HepG2 (cell line): ENCODE measurements around the gene UBE4A. TPM values are rescaled to one million over a fixed set of nuclear protein-coding genes. Genes with fewer than 3 reads are reported as not detected.

Experiments
- ATAD3A ChIP-seq: sonication (generic); formaldehyde crosslinking; IDR thresholded peaks from 2 replicates; pipeline ENCODE4 v1.4.0; 2020; ENCODE audit warnings: missing genetic modification reagents
- BORCS8-MEF2B ChIP-seq: sonication (generic); formaldehyde crosslinking; IDR thresholded peaks from 2 replicates; pipeline ENCODE4 v1.8.0; 2022; ENCODE audit warnings: mild to moderate bottlenecking, missing genetic modification reagents
- BRCA1 ChIP-seq: sonication (generic); formaldehyde crosslinking; IDR thresholded peaks from 2 replicates; pipeline ENCODE4 v1.4.0; 2020; ENCODE audit warnings: missing genetic modification reagents
- DMAP1 ChIP-seq: IDR thresholded peaks from 2 replicates; pipeline ENCODE4 v1.6.1; 2016
- ETS1 ChIP-seq: sonication (generic); formaldehyde crosslinking; IDR thresholded peaks from 2 replicates; pipeline ENCODE4 v1.4.0; 2020; ENCODE audit warnings: missing genetic modification reagents
- FOXK2 ChIP-seq: fragments of 450-650 bp; IDR thresholded peaks from 2 replicates; pipeline ENCODE4 v1.6.1; 2016
- HDAC6 ChIP-seq: fragments of 200-600 bp; sonication (generic); IDR thresholded peaks from 2 replicates; pipeline ENCODE4 v1.7.0; 2017; ENCODE audit warnings: mild to moderate bottlenecking, antibody characterized with exemption, low read length, low read depth
- JARID2 ChIP-seq: sonication (generic); formaldehyde crosslinking; IDR thresholded peaks from 2 replicates; pipeline ENCODE4 v1.8.1; 2023; ENCODE audit warnings: missing genetic modification reagents, inconsistent platforms; ENCODE audit not compliant: insufficient replicate concordance
- KDM3A ChIP-seq: IDR thresholded peaks from 2 replicates; pipeline ENCODE4 v1.6.1; 2018; ENCODE audit warnings: low read depth, missing compliant biosample characterization
- NONO ChIP-seq, 2 experiments: fragments of 450-650 bp in 1 of 2; sonication (generic) in 1 of 2; formaldehyde crosslinking in 1 of 2; IDR thresholded peaks in 1 of 2; conservative IDR thresholded peaks in 1 of 2; 2 replicates each; pipeline versions ENCODE4 v1.6.1 to v1.8.0; 2017 to 2022; ENCODE audit warnings: mild to moderate bottlenecking in 1 of 2, missing genetic modification reagents in 1 of 2, moderate library complexity in 1 of 2
- NR2F1 ChIP-seq, 2 experiments: fragments of 450-650 bp in 1 of 2; formaldehyde crosslinking in 1 of 2; IDR thresholded peaks; 2 replicates each; pipeline versions ENCODE4 v1.5.0 to v1.6.1; 2016 to 2020; ENCODE audit warnings: mild to moderate bottlenecking in 1 of 2, missing compliant biosample characterization in 1 of 2, missing genetic modification reagents in 1 of 2, moderate library complexity in 1 of 2
- SAFB2 ChIP-seq: sonication (generic); formaldehyde crosslinking; IDR thresholded peaks from 2 replicates; pipeline ENCODE4 v1.5.1; 2020; ENCODE audit warnings: missing genetic modification reagents, low read depth, mild to moderate bottlenecking, borderline replicate concordance
- SATB2 ChIP-seq: sonication (generic); formaldehyde crosslinking; IDR thresholded peaks from 2 replicates; pipeline ENCODE4 v1.5.0; 2020; ENCODE audit warnings: missing genetic modification reagents
- USF2 ChIP-seq, 2 experiments: sonication (generic) in 1 of 2; formaldehyde crosslinking in 1 of 2; IDR thresholded peaks; 2 replicates each; pipeline versions ENCODE4 v1.5.1 to v1.6.1; 2011 to 2020; ENCODE audit warnings: borderline replicate concordance in 1 of 2, low read depth in 1 of 2, low read length in 1 of 2, mild to moderate bottlenecking in 1 of 2, missing genetic modification reagents in 1 of 2, moderate library complexity in 1 of 2
- ZFP41 ChIP-seq: sonication (generic); formaldehyde crosslinking; IDR thresholded peaks from 2 replicates; pipeline ENCODE4 v1.4.0; 2020; ENCODE audit warnings: mild to moderate bottlenecking, missing genetic modification reagents, borderline replicate concordance
- ZMYM2 ChIP-seq: sonication (generic); formaldehyde crosslinking; IDR thresholded peaks from 2 replicates; pipeline ENCODE4 v1.8.0; 2022; ENCODE audit warnings: mild to moderate bottlenecking, missing genetic modification reagents
- ZNF296 ChIP-seq: sonication (generic); formaldehyde crosslinking; conservative IDR thresholded peaks from 2 replicates; pipeline ENCODE4 v1.5.0; 2020; ENCODE audit warnings: mild to moderate bottlenecking, missing genetic modification reagents
- ZNF513 ChIP-seq: sonication (generic); formaldehyde crosslinking; conservative IDR thresholded peaks from 2 replicates; pipeline ENCODE4 v1.5.0; 2020; ENCODE audit warnings: missing genetic modification reagents
- ZNF672 ChIP-seq: sonication (generic); formaldehyde crosslinking; IDR thresholded peaks from 2 replicates; pipeline ENCODE4 v1.8.1; 2022; ENCODE audit warnings: missing genetic modification reagents
- polyA plus RNA-seq, 8 experiments: library from polyadenylated mRNA; depleted of rRNA in 3 of 8; stranded (reverse) in 7 of 8; unstranded in 1 of 8; fragments of >200 nt; fragmentation: Illumina TruSeq in 4 of 8; extraction: Trizol in 4 of 8; gene quantifications; 2 replicates each; pipeline versions ENCODE4 v1.2.1 to v1.2.3, GENCODE V29; 2011 to 2016; ENCODE audit warnings: low read depth in 4 of 8, missing spikeins in 1 of 8, mixed read lengths in 1 of 8; ENCODE audit not compliant: insufficient read depth in 1 of 8
- total RNA-seq, 5 experiments: library from RNA; depleted of rRNA; stranded (reverse); fragments of >200 nt; fragmentation: Illumina TruSeq; extraction: Trizol; gene quantifications; 2 replicates each; pipeline ENCODE4 v1.2.3, GENCODE V29; 2016; ENCODE audit warnings: low read depth in 1 of 5

UBE4A gene
- total and polyA plus RNA-seq, 2 of the 13 experiments (the other 11 are each of a cell fraction or from before 2014, with no cell fraction given): 15.1 to 32.7 TPM

- TF ChIP-seq ETS1 (CRISPR knock-in tag) (no peak), ZNF296 (CRISPR knock-in tag) (no peak), JARID2 (no peak), ZMYM2 (CRISPR knock-in tag) (no peak), FOXK2 (no peak), SAFB2 (CRISPR knock-in tag) (no peak), NR2F1 (CRISPR knock-in tag; IDR thresholded peaks at IDR 0.05) (no peak), KDM3A (CRISPR knock-in tag) (no peak), ZNF513 (no peak), SATB2 (CRISPR knock-in tag) (no peak), ZFP41 (CRISPR knock-in tag) (no peak), BRCA1 (CRISPR knock-in tag) (no peak), USF2 (IDR thresholded peaks at IDR 0.05; ENCODE audit: low read depth, low read length) (no peak), USF2 (CRISPR knock-in tag; IDR thresholded peaks at IDR 0.05; ENCODE audit: borderline replicate concordance) (peak; percentile 40; the same call in 1 of the 2 replicates), ATAD3A (CRISPR knock-in tag) (no peak), HDAC6 (peak; percentile 100; the same call in 1 of the 2 replicates), ZNF672 (CRISPR knock-in tag) (no peak), DMAP1 (CRISPR knock-in tag) (peak; percentile 82), NONO (IDR thresholded peaks at IDR 0.05) (no peak), NONO (CRISPR knock-in tag; conservative IDR thresholded peaks at IDR 0.05) (peak; percentile 56; the same call in 1 of the 2 replicates), BORCS8-MEF2B (no peak)
Measured at GRCh38 chr11:118401151-118401879, 41.9 kb downstream of the UBE4A start, which contains the start of gene ATP5MG (continued).
